ENCODE data around the gene CSPG4.
"Not testable (repeated sequence)": the region's sequence is repeated elsewhere in the genome, so short reads cannot be mapped to it uniquely, and the experiment has no call there.

CSPG4 gene

GRCh38 chr15:75721923-75722870 lies 9.5 kb upstream of the CSPG4 start:
- Mint-ChIP-seq H3K27ac (no peak overlapping the region), H3K4me1 (peaks cover 14% of the 10 kb centered on the region), H3K36me3 (no peaks in the 10 kb centered on the region), H3K4me3 (no peak overlapping the region), H3K27me3 (peaks cover 30% of the 10 kb centered on the region), H3K9me3 (no peaks in the 10 kb centered on the region)
- no peak for ATAC-seq

DNA sequence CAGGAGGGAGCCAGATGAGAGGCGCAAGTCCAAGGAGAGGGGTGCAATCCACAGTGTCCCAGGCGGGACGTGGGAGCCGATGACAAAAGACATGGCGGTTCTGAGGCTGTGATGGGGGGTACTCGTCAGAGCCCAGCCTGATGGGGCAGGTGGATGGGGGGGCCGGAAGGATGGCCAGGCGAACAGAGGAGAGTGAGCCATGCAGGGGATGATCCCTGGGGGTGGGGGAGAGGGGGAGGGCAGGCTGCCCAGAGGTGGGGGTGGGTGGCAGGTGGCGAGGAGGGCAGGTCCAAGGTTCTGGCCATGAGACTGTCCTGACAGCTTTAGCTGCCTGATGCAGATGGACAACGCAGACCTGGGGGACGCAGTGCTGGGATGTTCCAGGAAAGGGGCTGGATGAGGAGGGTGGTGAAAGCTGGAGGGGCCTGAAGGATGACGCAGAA lies 8.9 kb upstream of the CSPG4 start:
- Mint-ChIP-seq H3K27ac (no peak overlapping the region), H3K4me3 (no peak overlapping the region), H3K4me1 (peaks cover 14% of the 10 kb centered on the region), H3K9me3 (no peaks in the 10 kb centered on the region), H3K36me3 (no peaks in the 10 kb centered on the region), H3K27me3 (peaks cover 26% of the 10 kb centered on the region)
- ATAC-seq, result no peak

DNA sequence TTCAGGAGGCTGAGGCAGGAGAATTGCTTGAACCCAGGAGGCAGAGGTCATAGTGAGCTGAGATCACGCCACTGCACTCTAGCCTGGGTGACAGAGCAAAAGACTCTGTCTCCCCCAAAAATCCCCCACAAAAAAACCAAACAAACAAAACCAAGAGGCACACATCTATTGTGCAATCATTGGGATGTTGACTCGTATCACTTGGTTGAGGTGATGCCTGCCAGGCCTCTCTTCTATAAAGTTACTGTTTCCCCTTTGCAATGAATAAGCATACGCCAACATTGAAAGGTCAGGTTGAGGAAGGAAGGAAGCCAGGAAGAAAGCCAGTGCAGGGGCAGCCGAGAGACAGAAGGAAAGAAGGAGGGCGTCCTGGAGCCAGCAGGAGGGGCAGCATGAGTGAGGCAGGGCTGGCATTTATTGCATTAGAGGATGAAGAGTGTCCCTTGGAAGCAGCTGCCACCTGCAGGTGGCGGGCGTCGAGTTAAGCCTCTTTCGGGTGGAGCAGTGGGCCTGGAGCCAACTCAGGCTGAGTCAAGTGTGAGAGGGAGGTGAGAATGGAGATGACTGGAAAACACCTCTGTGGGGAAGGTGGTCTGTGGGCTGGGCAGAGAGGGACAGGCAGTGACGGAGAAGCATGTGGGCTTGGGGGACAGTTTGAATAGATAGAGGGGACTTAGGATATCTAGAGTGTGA lies 8.3 kb upstream of the CSPG4 start:
- H3K36me3 Mint-ChIP-seq, result no peaks in the 10 kb centered on the region
- H3K27ac Mint-ChIP-seq, result no peak overlapping the region
- H3K9me3 Mint-ChIP-seq, result no peaks in the 10 kb centered on the region
- ATAC-seq, result no peak
- H3K4me1 Mint-ChIP-seq, result peaks cover 14% of the 10 kb centered on the region
- no peak overlapping the region for H3K4me3 Mint-ChIP-seq
- H3K27me3 Mint-ChIP-seq, result peaks cover 26% of the 10 kb centered on the region

GRCh38 chr15:75720297-75720696 lies 7.6 kb upstream of the CSPG4 start:
- no peaks in the 10 kb centered on the region for H3K36me3 Mint-ChIP-seq
- ATAC-seq, result no peak
- H3K27ac Mint-ChIP-seq, result no peak overlapping the region
- no peaks in the 10 kb centered on the region for H3K9me3 Mint-ChIP-seq
- no peak overlapping the region for H3K4me3 Mint-ChIP-seq
- H3K27me3 Mint-ChIP-seq, result peaks cover 24% of the 10 kb centered on the region
- H3K4me1 Mint-ChIP-seq, result peaks cover 14% of the 10 kb centered on the region

DNA sequence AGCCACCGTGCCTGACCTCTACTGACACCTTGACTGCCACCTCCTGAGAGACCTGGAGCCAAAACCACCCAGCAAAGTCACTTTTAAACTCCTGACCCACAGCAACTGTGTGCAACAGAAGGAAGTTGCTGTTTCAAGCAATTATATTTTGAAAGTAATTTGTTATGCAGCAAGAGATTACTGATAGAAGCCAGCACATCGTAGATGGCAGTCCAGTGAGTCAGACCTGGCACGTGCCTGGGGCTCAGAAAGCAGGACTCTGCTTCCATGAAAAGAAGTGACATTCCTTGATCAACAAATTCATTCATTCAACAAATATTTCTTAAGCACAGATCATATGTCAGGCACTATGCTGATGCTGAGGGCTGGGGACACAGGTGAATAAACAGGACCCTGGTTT lies 5.7 kb upstream of the CSPG4 start:
- Mint-ChIP-seq H3K4me1 (peaks cover 8% of the 10 kb centered on the region), H3K27ac (no peak overlapping the region), H3K4me3 (no peak overlapping the region), H3K27me3 (peaks cover 32% of the 10 kb centered on the region), H3K36me3 (no peaks in the 10 kb centered on the region), H3K9me3 (no peaks in the 10 kb centered on the region)
- ATAC-seq, result no peak

DNA sequence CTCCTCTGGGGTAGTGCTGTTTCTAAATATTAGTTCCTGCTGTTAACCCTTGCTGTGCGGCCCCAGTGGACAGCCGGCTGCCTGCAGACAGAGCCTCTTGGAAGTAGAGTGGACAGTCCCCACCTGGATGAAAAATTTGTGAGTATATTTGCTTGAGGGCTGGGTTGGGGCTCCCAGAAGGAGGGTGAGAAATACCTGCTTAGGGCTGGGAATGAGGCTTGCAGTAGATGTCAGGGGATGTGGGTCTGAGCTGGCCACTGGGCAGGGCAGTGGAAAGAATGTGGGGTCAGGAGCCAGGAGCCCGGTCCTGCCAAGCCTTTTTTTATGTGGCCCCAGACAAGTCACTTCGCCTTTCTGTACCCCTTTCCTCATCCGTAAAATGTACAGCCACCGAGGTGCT lies 4.4 kb upstream of the CSPG4 start:
- H3K4me1 Mint-ChIP-seq, H3K4me3 Mint-ChIP-seq, H3K9me3 Mint-ChIP-seq, ATAC-seq, H3K27ac Mint-ChIP-seq, H3K36me3 Mint-ChIP-seq: not testable (repeated sequence)
- H3K27me3 Mint-ChIP-seq, result peaks cover 39% of the 10 kb centered on the region

DNA sequence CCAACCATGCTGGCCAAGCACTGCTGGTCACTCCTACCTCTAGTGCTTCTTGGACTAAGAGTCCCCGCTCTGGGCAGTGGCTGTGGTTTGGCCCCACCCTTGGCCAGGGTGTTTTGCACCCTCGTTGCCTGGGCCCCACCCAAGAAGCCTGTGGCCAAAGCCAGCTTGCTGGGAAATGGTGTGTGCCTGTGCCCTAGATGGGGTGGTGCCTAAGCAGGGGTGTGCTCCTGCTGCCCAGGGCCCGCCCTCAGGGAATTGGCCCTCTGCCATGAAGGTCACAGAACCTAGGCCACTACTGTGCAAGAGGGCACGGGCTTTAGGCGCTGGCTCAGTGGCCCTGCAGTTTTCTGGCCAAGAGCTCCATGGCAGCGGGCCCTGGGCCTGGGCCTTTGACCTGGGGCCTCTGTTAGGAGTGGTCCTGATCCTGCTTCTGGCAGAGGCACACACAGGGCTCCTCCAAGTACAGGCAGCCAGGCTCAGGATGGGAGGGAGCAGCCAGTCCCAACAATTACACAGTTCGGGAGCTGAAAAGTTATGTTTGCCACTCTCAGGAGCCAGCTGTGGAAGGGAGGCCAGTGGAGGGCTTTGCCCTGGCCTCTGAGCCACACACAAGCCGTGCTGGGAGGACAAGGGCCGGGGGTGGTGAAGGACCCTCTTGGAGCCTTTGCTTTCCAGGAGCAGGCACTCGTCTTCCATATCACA lies 3.8 kb upstream of the CSPG4 start:
- ATAC-seq, H3K27ac Mint-ChIP-seq, H3K4me3 Mint-ChIP-seq, H3K4me1 Mint-ChIP-seq, H3K9me3 Mint-ChIP-seq, H3K36me3 Mint-ChIP-seq: not testable (repeated sequence)
- H3K27me3 Mint-ChIP-seq, result peaks cover 39% of the 10 kb centered on the region

DNA sequence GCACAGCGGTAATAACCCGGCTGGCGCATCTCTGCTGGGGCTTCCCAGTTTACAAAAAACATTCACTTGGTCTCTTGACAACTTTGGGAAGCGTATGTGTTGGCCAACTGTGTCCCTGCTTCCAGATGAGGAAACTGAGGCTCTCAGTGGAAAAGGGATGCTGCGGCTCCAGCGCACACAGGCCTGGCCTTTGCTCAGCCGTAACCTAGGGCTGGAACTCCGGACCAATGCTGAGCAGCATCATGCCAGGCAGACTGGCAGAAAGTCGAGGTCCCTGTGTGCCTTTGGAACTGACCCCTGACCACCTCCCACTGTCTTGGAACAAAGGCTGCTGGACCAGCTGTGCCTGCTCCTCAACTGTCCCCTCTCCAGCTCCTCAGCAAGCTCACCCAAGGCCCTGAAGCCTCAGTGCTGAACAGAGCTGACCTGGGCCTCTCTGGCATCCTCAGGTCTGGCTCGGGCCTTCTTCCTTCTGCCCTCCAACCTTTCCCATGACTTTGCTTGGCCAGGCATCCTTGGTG lies 2.7 kb upstream of the CSPG4 start:
- not testable (repeated sequence) for H3K4me1 Mint-ChIP-seq, H3K9me3 Mint-ChIP-seq, ATAC-seq, H3K27ac Mint-ChIP-seq, H3K4me3 Mint-ChIP-seq, H3K36me3 Mint-ChIP-seq
- H3K27me3 Mint-ChIP-seq, result peaks cover 34% of the 10 kb centered on the region

- Mint-ChIP-seq H3K4me1 (no peaks in the 10 kb centered on the region), H3K27me3 (peaks cover 38% of the 10 kb centered on the region), H3K4me3 (no peak overlapping the region), H3K27ac (no peak overlapping the region), H3K36me3 (no peaks in the 10 kb centered on the region), H3K9me3 (no peaks in the 10 kb centered on the region)
- no peak for ATAC-seq
These were observed 1.5 kb upstream of the CSPG4 start for GRCh38 chr15:75714195-75714594.

DNA sequence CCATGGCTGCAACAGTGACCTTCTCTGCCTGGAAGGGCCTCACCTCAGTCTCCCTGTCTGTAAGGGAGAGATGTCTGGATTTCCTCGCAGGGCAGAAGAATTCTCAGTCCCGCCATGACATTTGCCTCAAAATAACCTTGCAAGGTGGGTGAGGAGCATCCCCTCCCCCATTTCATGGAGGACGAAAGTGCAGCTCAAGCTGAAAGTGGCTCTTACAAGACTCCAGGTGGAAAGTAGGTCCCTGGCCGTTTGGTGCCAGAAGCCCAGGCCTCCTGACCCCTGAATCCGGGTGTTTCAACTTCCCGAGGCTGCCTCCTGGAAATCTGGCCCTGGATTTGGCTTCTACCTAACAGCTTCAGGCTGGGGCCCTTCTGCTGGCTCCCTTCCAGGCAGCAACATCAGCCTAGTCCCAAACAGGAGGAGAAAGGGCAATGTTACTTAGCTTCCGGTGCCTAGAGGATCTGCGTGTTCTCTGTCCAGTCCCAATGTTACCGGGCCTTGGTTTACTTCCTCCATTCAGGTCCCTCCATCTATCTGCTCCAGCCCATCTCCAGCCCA lies 769 bp upstream of the CSPG4 start:
- ATAC-seq, result no peak
- H3K27ac Mint-ChIP-seq, result no peak overlapping the region
- no peaks in the 10 kb centered on the region for H3K36me3 Mint-ChIP-seq
- no peaks in the 10 kb centered on the region for H3K9me3 Mint-ChIP-seq
- no peak overlapping the region for H3K4me3 Mint-ChIP-seq
- no peaks in the 10 kb centered on the region for H3K4me1 Mint-ChIP-seq
- H3K27me3 Mint-ChIP-seq, result peaks cover 38% of the 10 kb centered on the region

GRCh38 chr15:75711495-75711894 lies 1.2 kb downstream of the CSPG4 start:
- H3K9me3 Mint-ChIP-seq, H3K36me3 Mint-ChIP-seq, ATAC-seq, H3K4me3 Mint-ChIP-seq, H3K27ac Mint-ChIP-seq, H3K4me1 Mint-ChIP-seq: not testable (repeated sequence)
- H3K27me3 Mint-ChIP-seq, result peaks cover 38% of the 10 kb centered on the region

DNA sequence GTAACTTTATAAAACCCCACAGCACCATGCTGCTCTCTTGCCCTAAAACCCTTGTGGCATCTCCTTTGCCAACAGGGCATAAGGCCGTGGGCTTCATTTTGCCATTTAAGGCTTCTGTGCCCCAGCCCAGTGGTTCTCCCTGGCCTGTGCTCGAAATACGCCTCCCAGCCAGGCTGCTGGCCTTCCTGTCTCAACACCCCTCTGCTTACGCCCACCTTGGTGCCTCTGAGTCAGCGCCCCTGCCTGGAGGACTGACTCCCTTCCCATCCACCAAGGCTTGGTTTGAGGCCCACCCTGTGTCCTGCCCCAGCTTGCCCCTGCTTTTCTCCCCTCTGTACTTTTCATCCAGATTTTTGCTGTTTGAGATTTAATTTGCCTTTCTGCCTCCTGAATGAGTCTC lies 1.8 kb downstream of the CSPG4 start:
- ATAC-seq, H3K36me3 Mint-ChIP-seq, H3K9me3 Mint-ChIP-seq, H3K27ac Mint-ChIP-seq, H3K4me1 Mint-ChIP-seq, H3K4me3 Mint-ChIP-seq: not testable (repeated sequence)
- peaks cover 38% of the 10 kb centered on the region for H3K27me3 Mint-ChIP-seq

DNA sequence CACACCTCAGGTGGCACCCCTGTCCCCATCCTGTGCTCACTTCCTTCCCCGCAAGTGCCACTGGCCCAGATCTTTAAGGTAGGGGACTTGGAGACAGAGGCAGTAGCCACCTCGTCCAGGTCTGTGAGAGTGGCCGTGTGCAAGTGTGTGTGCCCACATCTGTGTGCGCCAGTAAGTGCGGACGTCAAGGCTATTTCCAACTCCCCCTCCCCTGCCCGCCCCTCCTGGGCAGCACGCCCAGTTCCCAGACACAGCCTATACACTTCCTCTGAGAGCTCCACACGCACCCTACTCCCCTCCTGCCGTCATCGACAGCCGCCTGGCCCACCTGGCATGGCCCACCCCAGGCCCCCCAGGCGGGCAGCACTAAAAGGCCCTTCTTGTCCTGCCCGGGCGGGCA lies 3.2 kb downstream of the CSPG4 start:
- ATAC-seq, result not testable (repeated sequence)

GRCh38 chr15:75706682-75706954 lies 6.0 kb downstream of the CSPG4 start:
- ATAC-seq, result no peak
- H3K27me3 Mint-ChIP-seq, result peaks cover 12% of the 10 kb centered on the region
- peaks cover 7% of the 10 kb centered on the region for H3K4me1 Mint-ChIP-seq
- H3K9me3 Mint-ChIP-seq, result no peaks in the 10 kb centered on the region
- H3K4me3 Mint-ChIP-seq, result no peak overlapping the region
- H3K36me3 Mint-ChIP-seq, result no peaks in the 10 kb centered on the region
- H3K27ac Mint-ChIP-seq, result no peak overlapping the region

More for the DNA sequence above, 3.2 kb downstream of the CSPG4 start:
- H3K36me3 Mint-ChIP-seq, H3K4me3 Mint-ChIP-seq, H3K9me3 Mint-ChIP-seq, H3K4me1 Mint-ChIP-seq, H3K27ac Mint-ChIP-seq: not testable (repeated sequence)
- peaks cover 36% of the 10 kb centered on the region for H3K27me3 Mint-ChIP-seq
